A673 (cell line): ENCODE results near the gene ALOX12B. TPM values are rescaled to one million over a fixed set of nuclear protein-coding genes. Genes with fewer than 3 reads are reported as not detected.

Experiments used
- BruUV-seq: library from RNA; stranded (reverse); fragments of 400-500 nt; replicated peaks from 2 replicates; lab custom pipeline; 2021; lab: Mats Ljungman, UMichigan
- CTCF ChIA-PET: fragments of 300-600 bp; sonication (Branson Sonifier 250); formaldehyde crosslinking; loops from one replicate; lab custom pipeline; 2022; ENCODE audit warnings: antibody characterized with exemption; lab: Charles Lee
- POLR2A ChIA-PET: fragments of 300-600 bp; sonication (Branson Sonifier 250); formaldehyde crosslinking; loops from one replicate; lab custom pipeline; 2022; ENCODE audit warnings: antibody characterized with exemption; ENCODE audit not compliant: low non-redundant PET; lab: Charles Lee
- DNase-seq: peaks from one replicate; pipeline ENCODE4 v3.0.0-alpha.2; 2015; ENCODE audit warnings: low spot score
- H3K27ac ChIP-seq: fragments of 200-600 bp; sonication (generic); 2 replicates; pipeline ENCODE4 v1.5.1; 2016; ENCODE audit warnings: mixed run types, low read depth, mild to moderate bottlenecking, mixed read lengths, antibody characterized with exemption, low read length; ENCODE audit not compliant: poor library complexity, severe bottlenecking
- H3K27me3 ChIP-seq: fragments of 200-600 bp; sonication (generic); replicated peaks from 2 replicates; pipeline ENCODE4 v1.6.1; 2017; ENCODE audit warnings: mixed run types, low read depth, mild to moderate bottlenecking, mixed read lengths, antibody characterized with exemption, low read length; ENCODE audit not compliant: insufficient read depth, poor library complexity
- H3K36me3 ChIP-seq: fragments of 200-600 bp; sonication (generic); 2 replicates; pipeline ENCODE4 v1.6.1; 2016; ENCODE audit warnings: mixed run types, mild to moderate bottlenecking, mixed read lengths, antibody characterized with exemption, low read length; ENCODE audit not compliant: insufficient read depth, poor library complexity, severe bottlenecking
- H3K4me1 ChIP-seq: fragments of 200-600 bp; sonication (generic); 2 replicates; pipeline ENCODE4 v1.6.1; 2017; ENCODE audit warnings: mixed run types, mild to moderate bottlenecking, mixed read lengths, antibody characterized with exemption, low read length; ENCODE audit not compliant: insufficient read depth, poor library complexity, severe bottlenecking
- H3K4me3 ChIP-seq: fragments of 200-600 bp; sonication (generic); 2 replicates; pipeline ENCODE4 v1.5.1; 2016; ENCODE audit warnings: low read depth, mixed run types, mild to moderate bottlenecking, mixed read lengths, low read length; ENCODE audit not compliant: poor library complexity, severe bottlenecking
- H3K9me3 ChIP-seq: fragments of 200-600 bp; sonication (generic); 2 replicates; pipeline ENCODE4 v1.6.1; 2016; ENCODE audit warnings: mixed run types, low read depth, mild to moderate bottlenecking, mixed read lengths, antibody characterized with exemption, low read length; ENCODE audit not compliant: poor library complexity, severe bottlenecking
- CTCF ChIP-seq: fragments of 300-800, 200-600 bp; sonication (generic); conservative IDR thresholded peaks from 2 replicates; pipeline ENCODE4 v1.5.1; 2017; ENCODE audit warnings: low read depth, mild to moderate bottlenecking, antibody characterized with exemption, low read length, moderate library complexity, mixed read lengths
- EZH2 ChIP-seq: fragments of 200-600 bp; sonication (generic); IDR thresholded peaks from 2 replicates; pipeline ENCODE4 v1.6.1; 2017; ENCODE audit warnings: borderline replicate concordance, low read depth, mild to moderate bottlenecking, mixed read lengths, antibody characterized with exemption, low read length; ENCODE audit not compliant: poor library complexity, severe bottlenecking
- intact Hi-C: fragments of 100-400 bp; cut with micrococcal nuclease; formaldehyde crosslinking; loops from one replicate; pipeline ENCODE4 v1.10.0; 2022; ENCODE audit not compliant: unreplicated experiment
- total RNA-seq: library from RNA; stranded (reverse); gene quantifications from 2 replicates; pipeline ENCODE4 v1.2.3, GENCODE V29; 2021

The ALOX12B gene
- total RNA-seq, 1 experiment from 2014 or later = 0.39 TPM

DNA sequence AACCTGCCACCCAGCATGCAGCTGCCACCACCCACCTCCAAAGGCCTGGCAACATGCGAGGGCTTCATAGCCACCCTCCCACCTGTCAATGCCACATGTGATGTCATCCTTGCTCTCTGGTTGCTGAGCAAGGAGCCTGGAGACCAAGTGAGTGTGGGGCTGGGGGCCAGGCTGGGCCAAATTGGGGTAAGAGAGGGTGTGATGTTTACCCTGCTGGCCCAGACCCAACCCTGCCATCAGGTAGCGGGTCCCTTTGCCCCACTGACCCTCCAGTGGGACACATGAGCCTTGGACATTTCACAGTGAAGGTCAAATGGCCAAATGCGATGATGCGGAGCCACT is 39.8 kb downstream of the ALOX12B start:
- TF ChIP-seq EZH2 = no peak
- ChIA-PET CTCF (no interaction called here), POLR2A (interaction anchor here (0.5 kb wide), 1 partner anchor 235 kb away, joined by 6 read pairs; no protein-coding TSS in a partner anchor)
- intact Hi-C loops = loop anchor here (10.0 kb wide), 1 partner anchor 223 kb away; no protein-coding TSS in a partner anchor
- no TSS peak for BruUV-seq
- DNase-seq = no peak
- Histone ChIP-seq H3K4me1 (no peaks in the 10 kb centered on the region), H3K36me3 (no peaks in the 10 kb centered on the region), H3K27ac (no peak overlapping the region), H3K4me3 (no peak overlapping the region), H3K9me3 (no peaks in the 10 kb centered on the region), H3K27me3 (no peaks in the 10 kb centered on the region)

- Histone ChIP-seq H3K4me3 (no peak overlapping the region), H3K36me3 (no peaks in the 10 kb centered on the region), H3K27me3 (no peaks in the 10 kb centered on the region), H3K9me3 (no peaks in the 10 kb centered on the region), H3K27ac (no peak overlapping the region), H3K4me1 (no peaks in the 10 kb centered on the region)
- ChIA-PET POLR2A (interaction anchor here (0.5 kb wide), 1 partner anchor 234 kb away, joined by 6 read pairs; no protein-coding TSS in a partner anchor), CTCF (no interaction called here)
- no TSS peak for BruUV-seq
- no peak for TF ChIP-seq CTCF
- TF ChIP-seq EZH2 = no peak
- DNase-seq = no peak
- intact Hi-C loops = loop anchor here (10.0 kb wide), 1 partner anchor 222 kb away; no protein-coding TSS in a partner anchor
These were observed 40.4 kb downstream of the ALOX12B start for GRCh38 chr17:8046929-8047768.

DNA sequence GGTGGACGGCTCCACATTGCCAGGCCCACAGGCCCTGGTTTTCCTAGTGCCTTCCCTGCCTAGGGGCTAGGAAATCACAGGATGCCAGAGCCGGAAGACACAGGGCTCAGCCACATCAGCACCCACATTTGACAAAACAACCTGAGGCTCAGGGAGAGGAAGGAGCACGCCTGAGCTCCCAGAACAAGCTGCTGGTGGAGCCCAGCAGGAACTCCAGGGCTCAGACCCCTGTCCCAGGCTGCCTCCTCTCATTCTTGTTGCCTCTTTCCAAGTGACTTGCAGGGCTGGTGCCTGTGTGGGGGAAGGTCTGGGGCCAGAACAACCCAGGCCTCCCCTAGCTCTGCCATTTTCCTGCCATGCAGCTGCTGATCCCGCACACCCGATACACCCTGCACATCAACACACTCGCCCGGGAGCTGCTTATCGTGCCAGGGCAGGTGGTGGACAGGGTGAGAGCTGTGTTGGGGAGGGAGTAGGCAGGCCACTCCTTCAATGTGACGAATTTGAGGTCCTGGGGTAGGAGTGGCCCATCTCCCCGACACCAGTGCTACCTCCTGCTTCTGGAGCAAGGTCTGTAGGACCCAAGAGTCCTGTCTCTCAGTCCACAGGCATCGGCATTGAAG is 41.1 kb downstream of the ALOX12B start:
- no peaks in the 10 kb centered on the region for H3K9me3 ChIP-seq
- no peak overlapping the region for H3K27ac ChIP-seq
- H3K36me3 ChIP-seq = no peaks in the 10 kb centered on the region
- H3K27me3 ChIP-seq = no peaks in the 10 kb centered on the region
- H3K4me3 ChIP-seq = no peak overlapping the region
- intact Hi-C loops = loop anchor here (10.0 kb wide), 1 partner anchor 222 kb away; no protein-coding TSS in a partner anchor
- H3K4me1 ChIP-seq = no peaks in the 10 kb centered on the region
- no peak for DNase-seq
- BruUV-seq = no TSS peak
- ChIA-PET POLR2A (no interaction called here), CTCF (interaction anchor here (1.2 kb wide), 1 partner anchor 11 kb away, joined by 3 read pairs; no protein-coding TSS in a partner anchor)
- TF ChIP-seq CTCF = no peak
- TF ChIP-seq EZH2 = no peak
